Stimulated activated CD8-positive, alpha-beta memory T cell treated with anti-CD3 and anti-CD28 coated beads, Interleukin-4, amount 100 ng/mL, for 4 hours (primary cell): ENCODE data around the gene SHANK1.
"Not testable (repeated sequence)": the region's sequence is repeated elsewhere in the genome, so short reads cannot be mapped to it uniquely, and the experiment has no call there.

Experiments
- DNase-seq, 2 donors: peaks; one replicate each; pipeline ENCODE4 v3.0.0-alpha.2; 2020; ENCODE audit warnings: low read depth in 2 of 2, low spot score in 1 of 2

Gene SHANK1

DNA sequence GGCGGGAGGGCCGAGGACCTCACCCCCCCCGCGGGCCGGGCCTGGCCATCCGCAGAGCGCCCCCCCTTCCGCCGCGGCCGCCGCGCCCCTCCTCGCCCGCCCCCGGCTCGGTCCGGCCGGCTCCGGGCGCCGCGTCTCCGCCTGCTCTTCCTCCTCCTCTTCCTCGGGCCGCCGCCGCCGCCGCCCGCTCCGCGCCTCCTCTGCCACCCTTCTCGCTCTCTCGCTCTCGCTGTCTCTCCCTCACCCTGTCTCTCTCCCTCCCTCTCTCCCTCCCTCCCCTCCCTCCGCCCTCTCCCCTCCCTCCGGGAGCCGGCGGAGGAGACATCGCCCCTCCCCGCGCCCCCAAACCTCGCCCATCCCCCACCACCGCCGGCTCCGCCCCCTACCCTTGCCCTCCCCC lies at the start of gene SHANK1:
SHANK1 (minus strand) TSS at position 237 of the 400 bp plus-strand sequence. CDS start 2,883 bp downstream, outside the sequence.
- no peak for DNase-seq

GRCh38 chr19:50768277-50768676 lies 48.7 kb upstream of the SHANK1 start:
- no peak for DNase-seq

DNA sequence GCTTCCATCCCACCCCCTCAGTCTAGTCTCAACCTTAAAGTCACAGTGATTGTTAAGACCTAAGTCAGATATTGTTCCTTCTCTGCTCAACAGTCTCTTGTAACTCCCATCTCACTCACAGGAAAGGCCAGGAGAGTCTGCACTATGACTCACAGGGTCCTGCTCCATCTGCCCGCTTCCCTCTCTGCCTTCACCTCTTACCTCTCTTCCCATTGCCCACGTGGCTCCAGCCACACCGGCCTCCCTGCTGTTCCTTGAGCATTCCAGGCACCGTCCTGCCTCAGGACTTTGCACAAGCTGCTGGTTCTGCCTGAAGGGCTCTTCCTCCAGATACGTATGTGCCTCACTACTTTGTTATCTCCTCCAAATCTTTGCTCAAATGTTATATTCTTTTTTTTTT lies 47.7 kb upstream of the SHANK1 start:
- DNase-seq: not testable (repeated sequence)

- not testable (repeated sequence) for DNase-seq
Measured at GRCh38 chr19:50766746-50767145, 47.1 kb upstream of the SHANK1 start.

- no peak for DNase-seq
Measured at GRCh38 chr19:50764409-50764808, 44.8 kb upstream of the SHANK1 start.

DNA sequence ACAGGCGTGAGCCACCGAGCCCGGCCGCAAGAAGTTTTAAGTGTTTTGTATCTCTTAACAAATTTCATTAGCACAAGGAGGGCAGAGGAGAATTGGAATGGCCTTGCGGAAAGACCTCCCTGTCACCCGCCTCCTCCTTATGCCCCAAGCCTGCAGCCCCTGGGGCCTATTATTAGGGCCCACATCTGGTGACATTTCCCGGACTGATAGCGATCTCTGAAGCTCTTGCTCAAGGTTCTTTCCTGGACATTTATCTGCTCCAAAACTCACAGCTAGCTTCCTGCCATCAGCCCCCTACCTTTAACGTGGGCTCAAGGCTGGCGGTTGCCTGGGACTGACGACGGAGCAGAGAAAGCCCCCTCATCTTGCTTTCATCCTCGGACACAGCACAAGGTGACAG lies 43.9 kb upstream of the SHANK1 start:
- DNase-seq: not testable (repeated sequence)

DNA sequence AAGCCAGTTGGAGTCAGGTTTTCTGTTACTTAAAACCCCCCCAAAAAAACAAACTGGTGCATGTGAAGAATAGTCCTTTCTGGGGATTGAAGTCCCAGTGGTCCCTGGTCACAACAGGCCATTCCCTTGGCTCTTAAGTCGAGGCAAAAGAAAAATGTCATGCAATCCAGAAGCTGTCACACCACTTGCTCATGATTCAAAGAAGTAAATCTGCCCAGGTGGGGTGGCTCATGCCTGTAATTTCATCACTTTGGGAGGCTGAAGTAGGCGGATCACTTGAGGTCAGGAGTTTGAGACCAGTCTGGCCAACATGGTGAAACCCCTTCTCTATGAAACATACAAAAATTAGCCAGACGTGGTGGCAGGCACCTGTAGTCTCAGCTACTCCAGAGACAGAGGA lies 41.9 kb upstream of the SHANK1 start:
- DNase-seq: not testable (repeated sequence)

- DNase-seq: no peak
Measured at GRCh38 chr19:50759886-50760285, 40.3 kb upstream of the SHANK1 start.

DNA sequence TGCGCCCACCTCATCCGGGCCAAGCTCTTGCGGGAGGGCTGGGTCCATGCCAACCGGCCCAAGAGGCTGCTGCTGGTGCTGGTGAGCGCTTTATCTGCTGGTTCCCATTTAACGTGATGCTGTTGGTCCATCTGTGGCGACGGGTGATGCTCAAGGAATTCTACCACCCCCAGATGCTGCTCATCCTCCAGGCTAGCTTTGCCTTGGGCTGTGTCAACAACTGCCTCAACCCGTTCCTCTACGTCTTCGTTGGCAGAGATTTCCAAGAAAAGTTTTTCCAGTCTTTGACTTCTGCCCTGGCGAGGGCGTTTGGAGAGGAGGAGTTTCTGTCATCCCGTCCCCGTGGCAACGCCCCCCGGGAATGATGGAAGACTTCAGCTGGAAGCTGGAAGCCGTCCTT lies 39.5 kb upstream of the SHANK1 start:
- DNase-seq: not testable (repeated sequence)

DNA sequence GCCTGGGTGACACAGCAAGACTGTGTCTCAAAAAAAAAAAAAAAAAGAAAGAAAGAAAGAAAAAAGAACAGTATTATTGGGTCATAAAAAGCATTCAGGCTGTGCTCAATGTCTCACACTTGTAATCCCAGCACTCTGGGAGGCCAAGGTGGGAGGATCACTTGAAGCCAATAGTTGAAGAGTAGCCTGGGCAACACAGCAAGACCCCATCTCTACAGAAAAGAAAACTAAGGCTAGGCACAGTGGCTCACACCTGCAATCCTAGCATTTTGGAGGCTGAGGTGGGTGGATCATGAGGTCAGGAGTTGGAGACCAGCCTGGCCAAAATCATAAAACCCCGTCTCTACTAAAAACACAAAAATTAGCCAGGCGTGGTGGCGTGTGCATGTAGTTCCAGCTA lies 38.0 kb upstream of the SHANK1 start:
- DNase-seq: not testable (repeated sequence)

DNA sequence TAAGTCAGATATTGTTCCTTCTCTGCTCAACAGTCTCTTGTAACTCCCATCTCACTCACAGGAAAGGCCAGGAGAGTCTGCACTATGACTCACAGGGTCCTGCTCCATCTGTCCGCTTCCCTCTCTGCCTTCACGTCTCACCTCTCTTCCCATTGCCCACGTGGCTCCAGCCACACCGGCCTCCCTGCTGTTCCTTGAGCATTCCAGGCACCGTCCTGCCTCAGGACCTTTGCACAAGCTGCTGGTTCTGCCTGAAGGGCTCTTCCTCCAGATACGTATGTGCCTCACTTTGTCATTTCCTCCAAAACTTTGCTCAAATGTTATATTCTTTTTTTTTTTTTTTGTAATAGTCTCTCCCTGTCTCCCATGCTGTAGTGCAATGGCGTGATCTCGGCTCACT lies 36.6 kb upstream of the SHANK1 start:
- not testable (repeated sequence) for DNase-seq

DNA sequence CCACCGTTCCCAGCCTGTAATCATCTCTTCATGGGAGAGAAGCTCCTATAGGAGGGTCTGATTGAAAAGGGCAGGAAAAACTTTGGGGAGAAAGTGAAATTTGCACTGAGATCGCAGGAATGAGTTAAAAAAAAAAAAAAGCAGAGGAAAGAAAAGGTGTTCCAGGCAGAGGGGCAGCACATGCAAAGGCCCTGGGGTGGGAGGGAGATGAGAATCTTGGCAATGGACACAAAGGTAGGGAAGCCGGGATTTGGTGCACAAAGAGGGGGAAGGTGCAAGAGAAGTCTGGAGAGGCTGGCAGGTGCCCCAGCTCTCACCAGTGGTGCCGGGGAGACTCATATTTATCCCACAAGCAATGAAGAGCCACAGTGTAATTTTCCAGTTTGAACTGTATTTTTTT lies 34.3 kb upstream of the SHANK1 start:
- no peak for DNase-seq

- no peak for DNase-seq
Measured at GRCh38 chr19:50750010-50750409, 30.4 kb upstream of the SHANK1 start.

DNA sequence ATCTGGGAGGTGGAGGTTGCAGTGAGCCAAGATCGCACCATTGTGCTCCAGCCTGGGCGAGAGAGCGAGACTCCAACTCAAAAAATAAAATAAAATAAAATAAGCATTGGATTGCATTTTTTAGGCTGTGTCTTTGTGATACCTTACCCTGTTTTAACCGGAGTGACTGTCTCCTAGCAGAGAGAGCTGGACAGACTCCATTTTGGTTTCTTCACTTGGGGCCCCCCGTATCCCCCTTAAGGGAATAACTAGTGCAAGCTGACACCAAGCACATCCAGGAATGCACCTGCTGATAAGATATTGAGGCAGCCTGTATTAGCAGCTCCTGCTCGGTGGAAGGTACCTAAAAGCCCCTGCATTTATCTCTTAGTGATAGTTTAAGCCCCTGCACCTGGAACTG lies 29.9 kb upstream of the SHANK1 start:
- DNase-seq: no peak

DNA sequence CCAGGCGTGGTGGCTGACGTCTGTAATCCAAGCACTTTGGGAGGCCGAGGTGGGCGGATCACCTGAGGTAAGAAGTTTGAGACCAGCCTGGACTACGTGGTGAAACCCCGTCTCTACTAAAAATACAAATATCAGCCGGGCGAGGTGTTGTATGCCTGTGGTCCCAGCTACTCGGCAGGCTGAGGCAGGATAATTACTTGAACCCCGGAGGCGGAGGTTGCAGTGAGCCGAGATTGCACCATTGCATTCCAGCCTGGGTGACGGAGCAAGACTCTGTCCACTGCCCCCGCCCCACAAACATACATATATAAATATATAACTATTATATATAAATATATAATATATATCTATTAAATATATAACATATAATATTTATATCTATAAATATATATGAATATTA lies 27.5 kb upstream of the SHANK1 start:
- not testable (repeated sequence) for DNase-seq

- no peak for DNase-seq
Measured at GRCh38 chr19:50745221-50745620, 25.6 kb upstream of the SHANK1 start.

DNA sequence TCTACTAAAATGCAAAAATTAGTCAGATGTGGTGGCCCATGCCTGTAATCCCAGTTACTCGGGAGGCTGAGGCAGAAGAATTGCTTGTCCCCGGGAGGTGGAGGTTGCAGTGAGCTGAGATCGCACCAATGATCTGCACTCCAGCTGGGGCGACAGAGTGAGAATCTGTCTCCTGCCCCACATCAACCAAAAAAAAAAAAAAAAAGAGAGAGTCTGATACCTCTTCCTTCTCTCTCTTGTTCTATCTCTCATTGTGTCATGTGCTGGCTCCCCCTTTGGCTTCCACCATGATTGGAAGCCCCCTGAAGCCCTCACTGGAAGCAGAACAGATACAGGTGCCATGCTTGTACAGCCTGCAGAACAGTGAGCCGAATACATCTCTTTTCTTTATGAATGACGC lies 23.9 kb upstream of the SHANK1 start:
- no peak for DNase-seq

- DNase-seq: no peak
Measured at GRCh38 chr19:50741179-50741933, 21.8 kb upstream of the SHANK1 start.

DNA sequence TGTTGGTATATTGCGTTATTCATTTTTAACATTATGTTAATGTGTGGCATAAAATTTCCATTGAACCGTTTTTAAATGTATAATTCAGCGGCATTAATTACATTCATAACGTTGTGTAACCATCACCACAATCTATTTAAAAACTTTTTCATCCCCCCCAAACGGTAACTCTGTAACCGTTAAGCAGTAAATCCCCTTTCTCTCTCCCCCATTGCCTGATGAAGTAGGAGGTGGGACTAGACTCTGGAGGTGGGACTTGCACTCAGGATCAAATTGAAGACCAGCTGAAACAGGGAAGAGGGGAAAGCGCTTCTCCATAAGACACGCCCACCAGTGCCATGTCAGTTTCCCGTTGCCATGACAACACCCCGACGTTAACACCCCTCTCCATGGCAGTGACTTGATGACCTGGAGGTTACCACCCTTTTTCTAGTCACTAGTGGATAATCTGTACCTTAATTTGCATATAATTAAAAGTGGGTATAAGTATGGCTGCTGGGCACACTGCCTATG lies 20.4 kb upstream of the SHANK1 start:
- no peak for DNase-seq

- DNase-seq: no peak
Measured at GRCh38 chr19:50739132-50739913, 19.7 kb upstream of the SHANK1 start.

- no peak for DNase-seq
Measured at GRCh38 chr19:50736338-50736737, 16.7 kb upstream of the SHANK1 start.

DNA sequence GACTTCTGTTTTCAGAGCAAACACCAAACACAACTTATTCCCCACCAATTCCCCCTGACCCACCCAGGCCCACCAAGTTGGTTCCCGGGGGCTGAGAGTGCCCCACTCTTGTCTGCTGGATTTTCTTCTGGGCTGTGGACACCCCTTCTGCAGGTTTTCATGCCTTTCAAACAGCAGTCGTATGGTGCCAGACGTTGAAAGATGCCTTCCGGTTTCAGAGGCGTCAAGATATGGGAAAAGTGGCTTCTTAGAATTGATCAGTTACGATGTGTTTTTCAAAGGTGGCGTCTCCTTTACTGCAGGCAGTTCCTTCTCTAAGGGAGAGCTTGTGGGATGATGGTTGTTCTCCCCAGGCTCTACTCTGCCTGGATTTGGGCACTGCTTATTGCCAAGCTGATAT lies 16.3 kb upstream of the SHANK1 start:
- no peak for DNase-seq
